ENCODE data around the gene KRAS.

Gene KRAS

DNA sequence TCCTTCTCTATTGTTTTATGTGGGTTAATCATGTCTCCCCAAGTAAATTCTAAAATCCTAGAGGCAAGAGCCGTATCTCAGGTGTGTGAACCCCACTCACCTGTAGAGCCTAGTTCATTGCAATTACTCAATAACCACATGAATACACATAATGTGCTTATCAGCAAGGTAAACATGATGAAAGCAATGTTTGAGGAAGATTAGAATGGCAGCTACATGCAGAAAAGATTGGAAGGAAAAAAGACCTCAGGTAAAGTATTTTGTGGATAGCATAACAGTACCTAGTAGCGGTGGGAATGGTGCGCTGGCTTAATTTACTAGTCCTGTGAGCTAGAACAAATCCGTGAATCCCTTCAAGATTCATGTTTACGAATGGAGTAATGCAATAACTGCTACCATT is 5.3 kb upstream of the KRAS start:
- no peak for DNase-seq (ENCODE audit: low spot score)

DNA sequence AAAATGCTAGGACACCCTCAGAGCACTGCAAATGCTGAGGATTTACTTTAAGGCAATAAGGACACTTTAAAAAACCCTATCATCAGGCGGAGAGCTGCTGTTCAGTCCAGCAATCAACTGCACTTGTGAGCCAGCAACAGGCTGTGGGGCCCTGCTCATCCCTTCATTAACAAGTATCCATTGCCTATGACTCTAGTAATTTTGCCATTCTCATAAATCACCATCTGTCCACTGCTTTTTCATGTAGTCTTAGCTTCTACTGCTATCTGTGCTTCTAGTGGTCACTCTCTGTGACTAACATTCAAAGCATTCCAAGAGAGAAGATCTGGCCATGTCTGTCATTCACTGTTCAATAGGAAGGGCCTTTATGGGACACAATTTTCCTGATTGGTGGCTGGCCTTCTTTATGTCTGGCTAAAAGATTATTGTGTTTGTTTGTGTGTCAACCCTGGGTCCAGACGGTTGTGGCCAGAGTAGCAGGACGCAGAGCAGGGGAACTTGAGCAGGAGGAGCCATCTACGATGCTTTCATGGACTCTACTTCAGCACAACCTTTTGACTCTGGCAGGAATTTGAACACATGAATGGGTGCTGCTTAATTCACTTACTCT is 3.6 kb upstream of the KRAS start:
- DNase-seq (ENCODE audit: low spot score), result peak; percentile 9

DNA sequence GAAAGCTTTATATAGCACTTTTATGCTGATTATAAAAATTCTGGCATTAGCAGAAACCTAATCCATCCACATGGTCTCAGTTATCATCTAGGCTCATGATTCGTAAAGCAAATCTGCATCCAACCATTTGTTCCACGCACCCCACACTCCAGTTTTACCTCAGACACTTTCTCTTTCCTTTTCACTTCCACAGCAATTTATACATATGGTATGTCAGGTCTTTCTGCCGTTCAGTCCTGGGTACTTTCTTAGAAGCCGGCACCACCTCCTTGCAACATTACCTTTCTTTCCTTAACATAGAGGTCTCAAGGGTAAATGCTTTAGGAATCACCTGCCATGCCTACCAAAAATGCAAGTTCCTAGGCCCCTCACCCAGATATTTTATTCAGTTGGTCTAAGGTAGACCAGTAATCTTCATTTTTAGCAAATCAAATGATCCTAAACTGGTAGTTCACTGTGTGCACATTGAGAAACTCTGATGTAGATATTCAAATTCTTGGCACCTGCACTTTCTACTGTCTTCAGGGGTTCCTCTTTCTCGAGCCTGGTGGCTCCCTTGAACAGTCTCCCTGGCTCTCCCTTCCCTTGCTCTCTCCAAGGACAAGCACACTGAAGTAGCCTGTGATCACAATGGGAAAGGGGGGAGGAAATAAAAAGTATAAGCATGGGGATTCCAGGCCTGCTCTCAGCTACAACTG is 2.8 kb upstream of the KRAS start:
- no peak for DNase-seq (ENCODE audit: low spot score)

DNA sequence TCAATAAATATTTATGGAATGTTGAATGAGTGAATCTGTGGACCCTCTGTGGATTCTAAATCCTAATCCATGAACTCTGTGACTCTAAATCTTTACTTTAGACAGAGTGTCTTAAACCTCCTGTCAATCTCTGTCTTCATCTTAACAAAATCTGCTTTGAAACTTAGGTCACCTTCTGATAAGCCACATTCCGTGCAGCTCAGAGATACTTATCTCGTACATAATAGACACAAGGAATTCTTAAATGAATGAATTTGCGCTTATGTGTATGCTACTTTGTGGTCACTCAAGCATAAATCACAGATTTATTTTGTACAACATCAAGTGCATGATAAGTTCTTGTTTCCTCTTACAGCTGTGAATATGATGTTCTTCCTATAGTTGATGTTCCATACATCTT is 2.2 kb upstream of the KRAS start:
- DNase-seq (ENCODE audit: low spot score), result no peak

DNA sequence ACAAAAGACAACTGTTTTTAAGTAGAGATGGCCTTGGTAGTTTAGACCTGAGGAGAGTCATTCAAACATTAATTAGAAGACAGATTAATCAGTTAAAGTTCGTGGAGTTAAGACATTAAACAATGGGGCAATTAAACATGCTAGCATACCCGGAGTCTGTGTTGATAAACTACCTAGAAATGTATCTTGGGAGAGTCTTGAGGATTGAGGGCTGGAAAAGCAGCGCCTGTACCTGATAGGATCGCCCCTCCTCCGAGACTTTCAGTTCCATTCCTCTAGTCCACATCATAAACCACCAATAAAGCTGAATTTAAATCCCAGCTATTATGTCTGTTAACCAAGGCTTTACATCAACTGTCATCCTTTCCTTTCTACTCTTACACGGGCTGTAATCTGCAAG is 1.0 kb upstream of the KRAS start:
- no peak for DNase-seq (ENCODE audit: low spot score)

DNA sequence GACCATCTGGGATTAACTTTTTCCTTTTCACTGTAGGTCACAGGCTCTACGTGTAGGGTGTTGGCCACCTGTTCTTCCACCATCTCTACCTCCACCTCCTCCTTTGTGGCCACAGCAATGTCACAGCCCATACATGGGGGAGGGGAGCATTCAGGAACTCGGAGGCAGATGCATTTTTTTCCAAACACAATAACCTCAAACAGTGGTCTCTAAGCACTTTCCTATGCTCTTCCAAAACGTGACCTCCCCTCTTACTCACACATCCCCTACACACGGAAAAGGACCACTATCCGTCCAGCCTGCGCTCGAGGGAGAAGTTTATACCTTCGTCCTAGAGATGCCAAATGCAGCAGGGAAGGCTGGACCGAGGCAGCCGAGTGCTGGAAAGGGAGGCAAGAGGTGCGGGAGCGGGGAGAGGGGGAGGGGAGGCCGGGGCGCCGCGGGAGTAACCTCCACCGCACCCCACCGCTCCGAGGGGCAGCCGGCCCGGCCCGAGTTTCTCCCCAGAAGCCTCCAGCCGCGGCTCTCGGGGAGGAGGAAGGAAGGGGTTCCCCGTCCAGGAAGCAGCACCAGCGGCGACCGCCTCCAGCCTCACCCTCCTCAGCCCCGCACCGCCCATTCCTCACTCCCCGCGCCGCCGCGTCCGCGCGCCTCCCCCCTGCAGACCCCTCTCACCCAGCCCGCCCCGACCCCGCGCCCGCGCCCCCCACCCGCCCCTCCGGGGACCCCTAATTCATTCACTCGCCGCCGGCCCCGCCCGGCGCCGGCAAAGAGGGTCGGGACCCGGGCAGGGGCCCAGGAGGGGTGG is 594 bp downstream of the KRAS start:
- DNase-seq (ENCODE audit: low spot score), result peak; percentile 49

DNA sequence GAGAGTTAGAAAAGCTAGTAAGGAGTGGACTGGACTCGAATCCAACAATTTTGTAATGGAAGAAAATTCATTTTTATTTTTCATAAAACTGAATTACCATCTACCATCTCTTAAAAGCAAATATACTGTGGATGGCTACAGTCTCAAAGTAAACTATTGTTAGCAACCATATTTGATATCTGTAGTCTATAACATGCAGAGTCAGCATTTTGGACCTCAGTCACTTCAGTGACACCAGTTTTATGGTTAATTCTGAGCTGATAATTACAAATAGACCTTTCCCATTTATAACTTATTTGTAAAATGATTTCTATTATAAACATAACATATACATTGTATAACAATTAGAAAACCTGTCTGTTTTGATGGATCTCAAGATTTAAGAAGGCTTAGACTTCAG is 2.0 kb downstream of the KRAS start:
- no peak for DNase-seq (ENCODE audit: low spot score)

DNA sequence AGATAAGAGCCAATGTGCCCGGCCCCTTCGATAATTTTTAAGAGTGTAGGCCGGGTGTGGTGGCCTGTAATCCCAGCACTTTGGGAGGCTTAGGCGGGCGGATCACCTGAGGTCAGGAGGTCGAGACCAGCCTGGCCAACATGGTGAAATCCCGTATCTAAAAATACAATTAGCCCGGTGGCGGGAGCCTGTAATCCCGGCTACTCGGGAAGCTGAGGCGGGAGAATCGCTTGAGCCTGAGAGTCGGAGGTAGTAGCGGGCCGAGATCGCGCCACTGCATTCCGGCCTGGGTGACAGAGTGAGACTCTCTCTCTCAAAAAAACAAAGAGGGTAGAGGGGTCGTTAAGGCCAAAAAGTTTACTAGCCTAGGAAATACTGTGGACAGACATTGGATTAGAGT is 2.6 kb downstream of the KRAS start:
- no peak for DNase-seq (ENCODE audit: low spot score)

DNA sequence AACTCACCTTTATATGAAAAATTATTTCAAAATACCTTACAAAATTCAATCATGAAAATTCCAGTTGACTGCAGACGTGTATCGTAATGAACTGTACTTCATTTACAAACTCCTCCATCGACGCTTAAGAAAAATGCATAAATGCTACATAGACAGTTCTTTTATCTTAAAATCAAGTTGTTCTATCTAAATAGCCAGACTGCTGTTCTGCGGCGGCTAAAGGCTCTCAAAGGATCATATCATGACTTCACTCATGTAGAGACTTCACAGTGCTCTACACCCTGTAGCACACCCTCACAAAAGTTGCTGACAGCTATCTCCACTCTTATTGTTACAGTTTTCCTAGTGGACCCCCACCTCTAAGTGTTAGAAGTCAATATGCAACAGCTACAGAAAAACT is 5.2 kb downstream of the KRAS start:
- DNase-seq (ENCODE audit: low spot score), result no peak

DNA sequence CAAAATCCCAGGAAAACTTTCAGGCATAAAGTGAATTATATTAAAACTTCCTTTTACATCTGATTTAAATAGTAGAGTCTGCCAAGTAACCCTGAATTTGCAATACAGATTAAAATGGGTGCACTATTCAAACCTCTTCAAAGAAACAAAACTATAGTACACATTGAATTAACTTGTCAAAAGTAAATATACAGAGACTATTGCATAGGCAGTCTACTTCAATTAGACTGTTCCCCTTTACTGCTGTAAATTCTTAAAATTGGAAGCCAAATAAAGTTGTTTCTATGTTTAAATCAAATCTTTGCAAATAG is 7.1 kb downstream of the KRAS start:
- no peak for DNase-seq (ENCODE audit: low spot score)

DNA sequence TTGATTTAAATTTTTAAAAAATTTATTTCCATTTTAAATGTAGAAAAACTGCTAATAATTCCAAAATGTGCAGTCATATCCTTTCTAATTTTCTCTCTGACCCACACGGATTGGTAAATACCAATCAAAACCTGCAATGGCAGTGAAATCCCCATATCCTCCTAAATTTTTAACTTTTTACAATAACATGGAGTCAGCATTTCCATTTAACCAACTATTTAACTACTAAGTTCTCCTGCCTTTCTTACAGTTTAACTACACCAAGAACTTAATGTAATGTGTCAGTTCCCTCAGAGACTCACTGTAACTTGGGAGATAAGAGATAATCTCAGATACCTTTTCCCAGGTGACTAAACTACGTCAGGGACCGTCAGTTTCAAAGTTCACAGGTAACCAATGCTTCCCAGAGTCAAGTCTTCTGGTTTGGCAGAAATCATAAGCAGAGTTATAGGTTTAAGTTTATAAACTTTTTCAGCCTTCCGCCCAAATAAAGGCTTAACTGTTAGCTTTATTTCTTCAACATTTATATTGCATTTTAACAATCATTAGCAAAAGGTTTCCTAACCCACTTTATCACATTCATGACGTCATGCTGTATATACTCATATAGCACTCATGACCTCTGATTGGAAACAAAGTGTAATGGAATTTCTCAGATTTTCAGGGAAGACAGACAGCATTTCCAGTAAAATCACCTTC is 7.6 kb downstream of the KRAS start:
- no peak for DNase-seq (ENCODE audit: low spot score)

DNA sequence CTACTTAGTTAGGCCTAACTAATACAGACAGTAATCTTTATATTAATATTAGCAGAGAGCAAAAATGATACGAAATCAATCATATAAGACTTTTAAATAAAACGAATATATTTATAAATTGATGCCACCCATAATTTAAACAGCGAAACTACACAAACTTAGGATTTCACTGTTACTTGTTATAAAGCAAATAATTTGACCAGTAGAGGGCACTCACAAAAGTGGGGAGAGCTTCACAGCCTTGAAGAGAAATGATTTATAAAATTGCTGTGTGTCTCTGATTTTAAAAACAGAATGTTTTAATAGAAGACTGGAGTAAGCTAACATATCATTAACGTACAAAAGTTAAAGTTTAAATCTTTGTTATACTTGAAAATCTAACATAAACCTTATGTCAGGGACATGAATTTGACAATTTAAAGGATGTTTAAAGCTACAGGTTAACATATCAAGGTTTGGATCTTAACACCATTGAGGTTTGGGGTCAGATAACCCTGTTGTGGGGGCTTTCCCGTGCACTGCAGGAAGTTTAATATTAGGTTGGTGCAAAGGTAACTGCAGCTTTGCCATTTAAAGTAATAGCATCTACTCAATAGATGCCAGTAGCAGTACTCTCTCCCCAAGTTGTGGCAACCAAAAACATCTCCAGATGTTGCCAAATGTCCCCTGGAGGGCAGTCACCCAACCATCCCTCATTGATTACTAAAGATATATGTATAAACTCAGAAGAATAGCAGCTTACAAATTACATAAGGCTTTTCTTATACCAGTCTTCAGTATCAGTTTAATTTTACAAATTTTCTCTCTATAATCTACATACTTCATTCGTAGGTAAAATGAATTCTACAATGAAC is 9.3 kb downstream of the KRAS start:
- peak; percentile 45 for DNase-seq (ENCODE audit: low spot score)

DNA sequence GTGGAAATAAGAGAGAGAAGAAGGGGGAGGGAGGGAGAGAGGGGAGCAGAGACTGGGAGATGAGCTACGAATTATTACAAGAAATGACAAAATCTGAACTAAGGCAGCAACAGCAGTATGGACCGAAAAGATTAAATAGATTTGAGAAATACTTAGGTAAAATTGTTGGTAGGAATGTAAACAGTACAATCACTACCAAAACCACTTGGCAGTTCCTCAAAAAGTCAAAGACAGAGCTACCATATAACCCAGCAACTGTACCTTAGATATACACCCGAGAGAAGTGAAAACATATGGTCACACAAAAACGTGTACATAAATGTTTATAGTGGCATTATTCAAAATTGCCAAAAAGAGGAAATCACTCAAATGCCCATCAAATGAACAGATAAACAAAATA is 14.1 kb downstream of the KRAS start:
- no peak for DNase-seq (ENCODE audit: low spot score)

DNA sequence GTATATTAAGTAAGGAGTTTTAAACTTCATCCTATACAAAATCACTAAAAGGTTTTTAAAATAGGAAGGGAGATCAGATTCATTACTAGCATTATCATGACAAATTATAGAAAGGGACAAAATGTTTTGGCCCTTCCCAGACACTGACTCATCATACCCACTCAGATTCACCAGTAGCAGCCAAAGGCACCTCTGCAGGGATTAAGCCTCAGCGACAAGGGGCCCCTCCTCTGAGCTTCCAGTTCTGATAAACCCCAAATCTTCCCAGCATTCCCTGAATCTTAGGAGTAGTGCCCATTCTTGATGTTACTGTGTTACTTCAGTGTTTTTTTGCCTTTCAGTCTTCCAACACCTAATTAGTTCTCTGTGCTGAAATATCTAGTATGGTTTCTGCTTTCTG is 14.5 kb downstream of the KRAS start:
- peak; percentile 40 for DNase-seq (ENCODE audit: low spot score)

DNA sequence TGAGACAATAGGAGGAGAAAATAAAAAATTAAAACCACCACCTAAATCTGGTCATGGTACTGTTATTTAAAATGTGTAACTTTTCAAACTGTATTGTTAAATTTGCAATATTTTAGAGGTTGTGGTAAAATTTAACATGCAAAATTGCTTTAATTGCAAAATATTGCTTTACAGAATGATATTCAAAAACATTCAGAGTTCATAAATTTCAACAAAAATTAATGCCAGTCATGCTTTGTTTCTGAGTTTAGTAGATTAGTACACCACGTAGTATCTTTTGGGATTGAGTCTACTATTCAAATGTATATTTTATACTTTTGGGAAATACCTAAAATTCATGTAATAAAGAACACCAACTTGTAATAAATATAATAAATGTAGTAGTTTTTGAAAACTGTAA is 37.4 kb downstream of the KRAS start:
- DNase-seq (ENCODE audit: low spot score), result no peak

DNA sequence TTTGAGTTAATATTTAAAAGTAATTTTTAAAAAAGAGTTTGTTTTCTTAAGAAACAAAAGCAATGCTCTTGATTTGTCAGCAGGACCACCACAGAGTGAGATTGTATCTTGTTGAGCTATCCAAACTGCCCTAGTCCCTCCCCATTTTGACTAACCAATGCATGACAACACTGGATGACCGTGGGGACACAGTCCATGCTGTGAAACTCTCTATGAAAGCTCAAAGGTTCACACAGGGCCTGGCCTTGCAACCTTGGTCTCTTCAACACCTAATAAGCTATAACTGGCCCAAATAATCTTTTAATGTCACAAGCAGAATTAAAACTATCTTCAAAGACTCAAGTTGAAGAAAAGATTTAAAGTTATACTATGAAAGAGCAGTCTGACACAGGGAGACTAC is 42.2 kb downstream of the KRAS start:
- no peak for DNase-seq (ENCODE audit: low spot score)

DNA sequence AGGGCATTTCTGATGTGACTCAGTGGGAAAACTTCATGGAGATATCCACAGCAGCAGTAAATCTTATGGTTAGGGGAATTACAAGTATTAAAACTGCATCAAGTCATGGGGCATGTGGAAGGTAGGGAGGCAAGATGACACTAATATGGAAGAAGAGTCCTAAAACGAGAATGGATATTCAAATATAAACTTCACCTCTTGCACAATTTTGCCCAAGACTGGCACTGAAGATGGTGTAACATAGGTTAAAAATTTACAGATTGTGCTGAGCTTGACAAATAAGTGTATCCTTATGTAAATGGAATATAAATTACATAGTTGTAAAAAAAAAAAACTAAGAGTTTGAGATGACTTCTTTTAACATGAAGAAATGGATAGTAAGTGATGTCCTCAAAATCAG is 42.9 kb downstream of the KRAS start:
- no peak for DNase-seq (ENCODE audit: low spot score)

DNA sequence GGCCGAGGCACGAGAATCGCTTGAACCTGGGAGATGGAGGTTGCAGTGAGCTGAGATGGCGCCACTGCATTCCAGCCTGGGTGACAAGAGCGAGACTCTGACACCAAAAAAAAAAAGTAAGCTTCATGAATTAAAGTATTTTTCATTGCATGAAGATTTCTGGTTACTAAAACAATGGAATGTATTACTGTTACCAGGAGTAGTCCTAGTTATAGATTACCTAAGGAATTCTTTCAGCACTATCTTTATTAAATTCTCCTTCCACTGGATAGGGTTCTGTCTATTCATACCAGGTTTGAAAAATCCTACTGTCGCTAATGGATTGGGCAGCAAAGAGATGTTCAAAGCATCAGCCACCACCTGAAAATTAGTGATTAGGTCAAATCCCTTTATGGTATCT is 43.3 kb downstream of the KRAS start:
- no peak for DNase-seq (ENCODE audit: low spot score)

DNA sequence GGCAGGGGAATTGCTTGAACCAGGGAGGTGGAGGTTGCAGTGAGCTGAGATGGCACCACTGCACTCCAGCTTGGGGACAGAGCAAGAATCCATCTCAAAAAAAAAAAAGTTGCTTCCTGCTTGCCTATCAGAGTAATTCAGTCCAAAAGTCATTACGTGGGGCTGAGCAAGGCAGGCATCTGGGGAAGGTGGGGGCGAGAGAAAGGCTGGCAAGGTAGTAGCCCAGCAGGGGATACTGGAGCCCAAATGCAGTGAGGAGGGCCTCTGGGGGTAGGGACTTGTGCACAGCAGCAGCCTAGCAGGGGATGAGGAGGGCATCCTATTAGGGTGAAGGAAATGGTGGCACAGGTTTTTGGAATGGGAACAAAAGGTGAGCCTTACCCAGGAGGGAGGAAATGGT is 48.6 kb downstream of the KRAS start:
- DNase-seq (ENCODE audit: low spot score), result no peak

DNA sequence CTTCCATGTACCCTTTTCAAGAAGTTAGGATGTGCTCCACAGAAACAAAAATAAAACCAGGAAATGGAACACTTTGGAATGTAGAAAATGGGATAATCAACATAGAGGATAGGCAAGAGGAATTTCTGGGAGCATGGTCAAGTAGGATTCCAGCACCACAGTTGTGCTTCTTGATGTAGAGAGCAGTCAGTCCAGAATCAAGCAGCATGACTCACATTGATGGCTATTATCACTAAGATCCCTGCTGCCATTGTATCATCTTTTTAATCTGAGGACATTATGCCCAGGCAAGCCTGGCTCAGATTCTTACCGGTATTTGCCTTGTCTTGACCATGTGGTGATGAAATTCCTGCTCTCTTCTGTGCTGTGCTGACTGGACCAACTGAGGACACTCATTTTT is 50.0 kb downstream of the KRAS start:
- peak; percentile 49 for DNase-seq (ENCODE audit: low spot score)

DNA sequence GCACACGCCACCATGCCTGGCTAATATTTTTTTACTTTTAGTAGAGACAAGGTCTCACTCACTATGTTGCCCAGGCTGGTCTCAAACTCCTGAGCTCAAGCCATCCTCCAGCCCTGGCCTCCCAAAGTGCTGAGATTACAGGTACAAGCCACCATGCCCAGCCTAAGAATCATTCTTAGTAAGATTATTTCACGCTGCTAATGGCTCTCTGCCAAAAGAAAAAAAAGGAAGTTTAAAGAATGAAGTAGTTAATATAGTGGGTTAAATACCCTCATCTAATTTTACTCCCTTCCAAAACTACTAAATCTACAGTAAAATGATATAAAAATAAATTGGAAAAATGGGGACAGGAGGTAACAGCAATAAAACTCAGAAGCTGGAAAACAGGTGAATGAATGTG is 53.1 kb downstream of the KRAS start:
- no peak for DNase-seq (ENCODE audit: low spot score)
